ENCODE measurements around the gene DPYD. TPM values are rescaled to one million over a fixed set of nuclear protein-coding genes. Genes with fewer than 3 reads are reported as not detected.

The DPYD gene
- total RNA-seq, 1 experiment from 2014 or later = 12.8 TPM

DNA sequence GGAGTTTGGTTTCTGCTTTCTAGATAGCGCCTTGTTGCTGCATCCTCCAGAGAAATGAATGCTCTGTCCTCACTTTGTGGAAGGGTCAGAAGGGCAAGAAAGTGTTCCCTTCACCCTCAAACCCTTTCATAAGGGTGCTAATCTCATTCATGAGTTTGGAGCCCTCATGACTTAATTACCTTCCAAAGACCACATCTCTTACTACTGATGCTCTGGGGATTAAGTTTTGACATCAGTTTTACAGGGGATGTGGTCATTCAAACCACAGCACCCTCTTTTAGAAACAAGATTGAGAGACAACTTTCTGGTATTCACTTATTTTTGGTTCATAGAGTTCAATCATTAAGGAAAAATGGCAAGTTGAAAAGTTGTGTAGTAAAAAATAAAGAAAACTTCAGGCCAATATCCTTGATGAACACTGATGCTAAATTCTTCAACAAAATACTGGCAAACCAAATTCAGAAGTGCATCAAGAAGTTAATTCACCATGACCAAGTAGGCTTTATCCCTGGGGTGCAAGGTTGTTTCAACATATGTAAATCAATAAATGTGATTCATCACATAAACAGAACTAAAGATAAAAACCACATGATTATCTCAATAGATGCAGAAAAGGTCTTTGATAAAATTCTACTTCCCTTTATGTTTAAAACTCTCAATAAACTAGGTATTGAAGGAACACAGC is 757.1 kb downstream of the DPYD start:
- H3K4me1 ChIP-seq (ENCODE audit: insufficient read depth, low read length) = no peaks in the 10 kb centered on the region
- no peaks in the 10 kb centered on the region for H3F3A ChIP-seq (ENCODE audit: low read length, unreplicated experiment)
- no peaks in the 10 kb centered on the region for H3K9me3 ChIP-seq (ENCODE audit: low read length)
- H3K4me3 ChIP-seq (ENCODE audit: low read length) = no peak overlapping the region
- BruUV-seq (replicated peaks) = no TSS peak
- ChIA-PET POLR2A (ENCODE audit: unreplicated experiment) (no interaction called here), CTCF (no interaction called here)
- ATAC-seq = no peak
- H3K9ac ChIP-seq (ENCODE audit: low read length) = no peak overlapping the region
- TF ChIP-seq, protein P1, sequence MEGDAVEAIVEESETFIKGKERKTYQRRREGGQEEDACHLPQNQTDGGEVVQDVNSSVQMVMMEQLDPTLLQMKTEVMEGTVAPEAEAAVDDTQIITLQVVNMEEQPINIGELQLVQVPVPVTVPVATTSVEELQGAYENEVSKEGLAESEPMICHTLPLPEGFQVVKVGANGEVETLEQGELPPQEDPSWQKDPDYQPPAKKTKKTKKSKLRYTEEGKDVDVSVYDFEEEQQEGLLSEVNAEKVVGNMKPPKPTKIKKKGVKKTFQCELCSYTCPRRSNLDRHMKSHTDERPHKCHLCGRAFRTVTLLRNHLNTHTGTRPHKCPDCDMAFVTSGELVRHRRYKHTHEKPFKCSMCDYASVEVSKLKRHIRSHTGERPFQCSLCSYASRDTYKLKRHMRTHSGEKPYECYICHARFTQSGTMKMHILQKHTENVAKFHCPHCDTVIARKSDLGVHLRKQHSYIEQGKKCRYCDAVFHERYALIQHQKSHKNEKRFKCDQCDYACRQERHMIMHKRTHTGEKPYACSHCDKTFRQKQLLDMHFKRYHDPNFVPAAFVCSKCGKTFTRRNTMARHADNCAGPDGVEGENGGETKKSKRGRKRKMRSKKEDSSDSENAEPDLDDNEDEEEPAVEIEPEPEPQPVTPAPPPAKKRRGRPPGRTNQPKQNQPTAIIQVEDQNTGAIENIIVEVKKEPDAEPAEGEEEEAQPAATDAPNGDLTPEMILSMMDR (conservative IDR thresholded peaks at IDR 0.05; ENCODE audit: low read depth, low read length) = no peak
- no peak for TF ChIP-seq EZH2phosphoT487 (IDR thresholded peaks at IDR 0.05; ENCODE audit: borderline replicate concordance, low read length)
- TF ChIP-seq EZH2 (IDR thresholded peaks at IDR 0.05; ENCODE audit: low read length, unreplicated experiment) = no peak
- H4K20me1 ChIP-seq (ENCODE audit: low read length) = no peaks in the 10 kb centered on the region
- no peaks in the 10 kb centered on the region for H3K79me2 ChIP-seq (ENCODE audit: low read length)
- no peak overlapping the region for H3K27ac ChIP-seq (ENCODE audit: low read length)
- H2AFZ ChIP-seq (ENCODE audit: low read length) = no peak overlapping the region
- intact Hi-C loops (cut with micrococcal nuclease) = no loop called here
- no peaks in the 10 kb centered on the region for H3K36me3 ChIP-seq (ENCODE audit: low read depth, low read length)
- no peak overlapping the region for H3K4me2 ChIP-seq (ENCODE audit: low read length)
- H3K27me3 ChIP-seq (ENCODE audit: low read length) = no peaks in the 10 kb centered on the region
- no peak for DNase-seq
- H3K9me2 ChIP-seq (replicated peaks; ENCODE audit: low read length) = no peaks in the 10 kb centered on the region

DNA sequence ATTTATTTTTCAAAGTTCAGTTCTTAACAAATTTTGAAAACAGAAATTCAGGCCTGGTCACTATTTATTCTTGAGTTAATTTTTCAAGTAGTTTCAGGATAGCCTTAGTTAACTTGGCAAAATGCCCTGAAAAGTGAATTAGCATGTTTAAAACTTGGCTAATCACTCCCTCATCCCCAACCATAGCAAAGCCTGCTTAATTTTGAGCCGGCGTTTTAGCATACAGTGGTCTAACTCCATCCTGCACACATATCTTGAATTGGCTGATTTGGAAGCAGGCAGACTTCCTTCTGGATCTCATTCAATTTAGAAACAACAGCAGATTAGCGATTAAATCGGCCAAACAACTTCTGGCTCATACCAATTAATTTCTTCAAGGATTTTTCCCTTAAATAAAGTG is 760.0 kb downstream of the DPYD start:
- H3K4me1 ChIP-seq (ENCODE audit: insufficient read depth, low read length) = no peaks in the 10 kb centered on the region
- H3K4me2 ChIP-seq (ENCODE audit: low read length) = no peak overlapping the region
- H3K27ac ChIP-seq (ENCODE audit: low read length) = no peak overlapping the region
- ChIA-PET CTCF (no interaction called here), POLR2A (ENCODE audit: unreplicated experiment) (no interaction called here)
- no peaks in the 10 kb centered on the region for H3K79me2 ChIP-seq (ENCODE audit: low read length)
- H2AFZ ChIP-seq (ENCODE audit: low read length) = no peak overlapping the region
- TF ChIP-seq, protein P1 (conservative IDR thresholded peaks at IDR 0.05; ENCODE audit: low read depth, low read length) = no peak
- TF ChIP-seq EZH2phosphoT487 (IDR thresholded peaks at IDR 0.05; ENCODE audit: borderline replicate concordance, low read length) (no peak), EZH2 (IDR thresholded peaks at IDR 0.05; ENCODE audit: low read length, unreplicated experiment) (no peak)
- H3K27me3 ChIP-seq (ENCODE audit: low read length) = no peaks in the 10 kb centered on the region
- ATAC-seq (no peak), DNase-seq (no peak)
- no peaks in the 10 kb centered on the region for H4K20me1 ChIP-seq (ENCODE audit: low read length)
- intact Hi-C loops (cut with micrococcal nuclease) = no loop called here
- no peaks in the 10 kb centered on the region for H3K36me3 ChIP-seq (ENCODE audit: low read depth, low read length)
- no peaks in the 10 kb centered on the region for H3F3A ChIP-seq (ENCODE audit: low read length, unreplicated experiment)
- BruUV-seq (replicated peaks) = no TSS peak
- H3K9ac ChIP-seq (ENCODE audit: low read length) = no peak overlapping the region
- no peaks in the 10 kb centered on the region for H3K9me2 ChIP-seq (replicated peaks; ENCODE audit: low read length)
- H3K9me3 ChIP-seq (ENCODE audit: low read length) = no peaks in the 10 kb centered on the region
- H3K4me3 ChIP-seq (ENCODE audit: low read length) = no peak overlapping the region

DNA sequence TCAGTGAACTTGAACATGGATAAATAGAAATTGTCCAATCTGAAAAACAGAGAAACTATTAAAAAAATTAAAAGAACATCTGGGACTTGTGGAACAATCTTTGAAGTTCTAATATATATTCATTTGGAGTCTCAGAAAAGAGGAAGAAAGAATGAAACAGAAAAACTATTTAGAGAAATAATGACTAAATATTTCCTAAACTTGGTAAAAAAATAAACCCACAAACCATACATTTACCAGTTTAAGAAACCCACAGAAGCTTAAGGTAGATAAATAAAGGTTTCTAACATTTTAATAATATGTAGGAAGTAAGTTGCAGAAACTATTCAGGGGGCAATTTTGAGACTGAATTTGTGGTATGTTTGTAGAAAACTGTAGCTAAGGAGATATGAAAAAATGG is 761.5 kb downstream of the DPYD start:
- H3K27ac ChIP-seq (ENCODE audit: low read length) = no peak overlapping the region
- H3K9me3 ChIP-seq (ENCODE audit: low read length) = no peaks in the 10 kb centered on the region
- no peak overlapping the region for H3K4me3 ChIP-seq (ENCODE audit: low read length)
- ATAC-seq (no peak), DNase-seq (no peak)
- H4K20me1 ChIP-seq (ENCODE audit: low read length) = no peaks in the 10 kb centered on the region
- BruUV-seq (replicated peaks) = no TSS peak
- no peaks in the 10 kb centered on the region for H3K27me3 ChIP-seq (ENCODE audit: low read length)
- H3K4me2 ChIP-seq (ENCODE audit: low read length) = no peak overlapping the region
- H3K9ac ChIP-seq (ENCODE audit: low read length) = no peak overlapping the region
- H3K36me3 ChIP-seq (ENCODE audit: low read depth, low read length) = no peaks in the 10 kb centered on the region
- no peak overlapping the region for H2AFZ ChIP-seq (ENCODE audit: low read length)
- intact Hi-C loops (cut with micrococcal nuclease) = no loop called here
- H3K4me1 ChIP-seq (ENCODE audit: insufficient read depth, low read length) = no peaks in the 10 kb centered on the region
- no peaks in the 10 kb centered on the region for H3K9me2 ChIP-seq (replicated peaks; ENCODE audit: low read length)
- no peaks in the 10 kb centered on the region for H3K79me2 ChIP-seq (ENCODE audit: low read length)
- no peaks in the 10 kb centered on the region for H3F3A ChIP-seq (ENCODE audit: low read length, unreplicated experiment)
- CTCF ChIA-PET = no interaction called here
- POLR2A ChIA-PET (ENCODE audit: unreplicated experiment) = no interaction called here
- TF ChIP-seq, protein P1 (conservative IDR thresholded peaks at IDR 0.05; ENCODE audit: low read depth, low read length) = no peak
- TF ChIP-seq EZH2phosphoT487 (IDR thresholded peaks at IDR 0.05; ENCODE audit: borderline replicate concordance, low read length) (no peak), EZH2 (IDR thresholded peaks at IDR 0.05; ENCODE audit: low read length, unreplicated experiment) (no peak)

All from PC-3 (cell line).